ENCODE data around the gene DBN1.

Gene DBN1

GRCh38 chr5:177473443-177474001 is at the start of gene DBN1:
Gene DBN1 (minus strand): TSS chr5:177473634. CDS start chr5:177473521, 113 bp downstream.
- no peak for DNase-seq

- no peak for DNase-seq
These were observed 47.6 kb upstream of the DBN1 start for GRCh38 chr5:177520916-177521513.

- DNase-seq: no peak
These were observed 46.8 kb upstream of the DBN1 start for GRCh38 chr5:177520271-177520670.

GRCh38 chr5:177519463-177520235 is 46.2 kb upstream of the DBN1 start:
- no peak for DNase-seq

GRCh38 chr5:177516601-177517568 is 43.5 kb upstream of the DBN1 start, which contains the start of gene DDX41:
Gene DDX41 (minus strand): TSS chr5:177516961. CDS start chr5:177516945, 16 bp downstream.
- peak; percentile 94 for DNase-seq

GRCh38 chr5:177515580-177515979 is 42.1 kb upstream of the DBN1 start:
- no peak for DNase-seq

GRCh38 chr5:177514541-177514940 is 41.1 kb upstream of the DBN1 start:
- no peak for DNase-seq

- DNase-seq: no peak
These were observed 40.1 kb upstream of the DBN1 start for GRCh38 chr5:177513500-177513899.

GRCh38 chr5:177512736-177513380 is 39.4 kb upstream of the DBN1 start:
- no peak for DNase-seq

- DNase-seq: no peak
These were observed 38.6 kb upstream of the DBN1 start for GRCh38 chr5:177511796-177512675.

GRCh38 chr5:177511181-177511580 is 37.7 kb upstream of the DBN1 start:
- no peak for DNase-seq

- no peak for DNase-seq
These were observed 37.2 kb upstream of the DBN1 start for GRCh38 chr5:177510567-177511053.

GRCh38 chr5:177509991-177510566 is 36.6 kb upstream of the DBN1 start:
- no peak for DNase-seq

GRCh38 chr5:177509381-177509951 is 36.0 kb upstream of the DBN1 start, which contains the start of gene DOK3:
Gene DOK3 (minus strand): TSS chr5:177509826. CDS start chr5:177509540, 286 bp downstream.
- no peak for DNase-seq

- no peak for DNase-seq
These were observed 35.4 kb upstream of the DBN1 start for GRCh38 chr5:177508837-177509236.

GRCh38 chr5:177508221-177508611 is 34.8 kb upstream of the DBN1 start:
- no peak for DNase-seq

GRCh38 chr5:177507596-177508220 is 34.3 kb upstream of the DBN1 start:
- DNase-seq: no peak

- no peak for DNase-seq
These were observed 33.7 kb upstream of the DBN1 start for GRCh38 chr5:177507165-177507564.

GRCh38 chr5:177505075-177505474 is 31.6 kb upstream of the DBN1 start:
- no peak for DNase-seq

Data from activated CD4-positive, alpha-beta T cell treated with anti-CD3 and anti-CD28 coated beads, Interleukin-2, amount 50 U/mL, for 4 hours (primary cell).